HG02763 (cell line): ENCODE measurements around the gene PKD1L1.

Experiments used
- ATAC-seq: cut with Tn5 transposase; IDR thresholded peaks from one replicate; pipeline ENCODE4 v1.9.1; 2021; ENCODE audit warnings: mild to moderate bottlenecking, moderate library complexity; ENCODE audit not compliant: unreplicated experiment

The PKD1L1 gene

DNA sequence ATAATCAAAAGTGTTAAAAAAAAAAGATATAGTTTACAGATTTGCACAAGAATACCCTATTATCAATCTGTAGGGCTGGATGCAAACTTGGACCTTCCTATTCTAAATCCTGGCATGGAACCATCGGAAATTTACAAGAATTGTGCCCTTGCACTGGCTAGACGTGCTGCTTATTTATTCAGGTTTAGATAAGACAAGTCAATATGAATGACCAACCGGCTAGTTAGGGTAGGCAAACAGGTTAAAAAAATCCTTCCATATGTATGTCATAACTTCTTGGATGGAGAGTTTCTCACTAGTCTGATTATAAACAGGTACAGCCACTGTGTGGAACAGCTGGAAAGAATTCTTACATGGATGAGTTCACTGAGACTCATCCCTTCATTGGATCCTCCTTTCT, 41.4 kb downstream of the PKD1L1 start:
- ATAC-seq: no peak

DNA sequence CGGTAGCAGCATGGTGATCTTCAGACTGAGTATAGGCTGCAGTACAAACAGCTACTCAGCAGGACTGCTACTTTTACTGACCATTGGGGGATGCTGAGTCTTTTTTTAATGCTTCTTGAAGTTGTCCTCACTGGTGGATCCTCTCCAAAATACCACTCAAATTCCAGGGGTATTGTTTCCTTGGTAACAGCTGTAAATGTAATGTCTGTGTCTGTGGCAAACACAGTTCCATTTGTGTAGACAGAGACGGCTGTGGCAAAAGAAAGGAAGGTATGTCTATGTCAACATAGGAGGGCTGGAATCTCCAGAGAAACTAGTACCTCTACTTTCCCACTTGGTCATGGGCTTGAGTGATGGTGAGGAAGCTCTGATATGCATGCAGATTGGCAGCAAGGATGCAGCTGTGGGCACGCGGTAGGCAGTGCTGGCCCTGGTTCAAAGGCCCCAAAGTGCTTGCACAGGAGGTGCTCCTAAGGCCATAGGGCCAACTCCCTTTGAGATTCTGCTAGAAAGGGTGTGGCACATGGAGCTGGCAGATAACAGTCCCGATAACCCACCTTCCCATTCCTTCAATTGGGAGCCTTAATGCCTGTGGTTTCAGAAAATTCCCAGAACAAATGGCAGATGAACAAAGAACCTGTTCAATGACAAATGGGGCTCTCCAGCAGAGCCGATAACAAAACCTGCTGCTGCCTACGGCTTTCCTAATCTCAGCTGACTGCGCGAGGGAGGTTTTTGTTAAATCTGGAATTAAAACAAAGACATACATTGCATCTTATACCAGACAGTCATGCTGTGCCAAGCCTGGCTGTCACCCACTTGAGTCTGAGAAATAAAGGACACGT, 43.0 kb downstream of the PKD1L1 start:
- ATAC-seq: no peak

DNA sequence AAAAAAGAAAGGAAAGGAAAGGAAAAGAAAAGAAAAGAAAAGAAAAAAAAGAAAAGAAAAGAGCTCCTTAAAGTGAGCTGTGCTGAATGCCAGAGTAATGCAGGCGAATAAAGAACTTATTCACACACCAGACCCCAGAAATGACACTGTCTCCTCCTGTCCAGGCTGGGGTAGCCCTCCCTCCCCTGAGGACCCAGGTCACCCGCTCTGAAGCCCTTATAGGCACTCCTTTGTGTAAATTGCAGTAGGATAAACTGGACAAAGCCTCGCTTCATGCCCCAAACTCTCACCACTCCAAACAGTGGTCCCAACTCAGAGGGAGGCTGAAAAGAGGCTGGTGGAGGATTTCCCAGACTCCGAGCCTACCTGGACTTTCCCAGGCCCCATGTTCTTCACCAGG, 46.3 kb downstream of the PKD1L1 start:
- no peak for ATAC-seq

DNA sequence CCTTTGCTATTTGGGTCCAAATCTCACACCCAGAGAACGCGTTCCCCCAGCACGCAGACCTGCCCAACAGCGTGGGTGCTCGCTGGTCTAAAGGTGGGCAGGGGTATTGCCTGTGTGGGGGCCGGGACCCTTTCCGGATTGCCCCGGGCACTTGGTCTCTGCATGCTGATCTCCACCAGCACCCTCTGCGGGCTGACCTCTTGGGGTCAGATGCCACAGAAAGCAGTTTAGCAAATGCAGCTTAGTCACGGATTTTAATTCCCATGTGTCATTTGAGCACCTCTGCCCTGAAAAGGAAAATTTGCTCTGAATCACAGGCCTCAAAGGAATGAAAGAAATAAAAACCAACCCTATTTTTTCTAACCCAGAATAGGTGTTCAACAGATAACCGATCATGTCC, 46.7 kb downstream of the PKD1L1 start:
- no peak for ATAC-seq

DNA sequence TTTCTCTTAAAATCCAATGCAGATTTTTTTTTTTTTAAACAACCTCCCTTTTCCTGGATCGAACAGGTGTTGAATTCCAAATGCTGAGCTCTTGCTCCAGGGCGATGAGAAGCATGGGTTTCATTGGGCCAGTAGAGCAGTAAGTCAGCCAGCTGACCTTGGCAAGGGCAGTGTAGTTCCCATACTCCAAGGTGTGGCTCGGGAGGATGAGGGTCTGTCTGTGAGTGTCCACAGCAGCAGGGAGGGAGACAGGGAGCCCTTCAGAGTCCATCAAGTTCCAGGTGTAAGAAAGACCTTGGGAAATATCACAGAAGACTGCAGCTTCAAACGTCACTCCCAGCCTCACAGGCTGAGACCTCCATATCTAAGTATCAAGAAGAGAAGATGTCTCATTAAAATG, 50.4 kb downstream of the PKD1L1 start:
- no peak for ATAC-seq

DNA sequence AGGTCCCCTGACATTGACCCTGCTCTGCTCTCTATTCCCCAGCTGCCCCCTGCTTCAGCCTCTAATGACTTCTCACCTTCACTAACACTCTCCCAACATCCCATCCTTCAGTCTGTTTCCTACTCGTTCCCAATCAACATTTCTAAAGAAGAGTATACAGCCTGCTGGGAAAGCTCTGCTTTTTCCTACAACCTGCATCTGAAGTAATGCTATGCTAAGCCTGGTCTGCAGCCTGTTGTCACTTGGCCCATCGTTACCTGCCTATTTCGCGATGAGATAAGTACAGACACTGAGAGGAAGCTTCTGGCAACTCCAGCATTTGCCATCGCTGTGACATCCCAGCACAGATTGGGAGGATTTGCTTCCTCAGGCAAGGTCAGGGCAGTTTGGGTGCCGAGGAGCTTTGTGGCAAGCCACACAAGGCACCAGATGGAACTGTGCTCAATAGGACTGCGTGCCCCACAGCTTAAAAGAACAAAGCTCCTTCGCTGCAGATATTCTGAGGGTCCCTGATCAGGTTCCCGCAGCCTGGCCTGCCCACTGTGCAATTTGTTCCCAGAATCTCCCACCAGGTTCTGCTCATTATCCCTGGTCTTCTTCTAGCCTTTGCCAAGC, 51.4 kb downstream of the PKD1L1 start:
- ATAC-seq: no peak

DNA sequence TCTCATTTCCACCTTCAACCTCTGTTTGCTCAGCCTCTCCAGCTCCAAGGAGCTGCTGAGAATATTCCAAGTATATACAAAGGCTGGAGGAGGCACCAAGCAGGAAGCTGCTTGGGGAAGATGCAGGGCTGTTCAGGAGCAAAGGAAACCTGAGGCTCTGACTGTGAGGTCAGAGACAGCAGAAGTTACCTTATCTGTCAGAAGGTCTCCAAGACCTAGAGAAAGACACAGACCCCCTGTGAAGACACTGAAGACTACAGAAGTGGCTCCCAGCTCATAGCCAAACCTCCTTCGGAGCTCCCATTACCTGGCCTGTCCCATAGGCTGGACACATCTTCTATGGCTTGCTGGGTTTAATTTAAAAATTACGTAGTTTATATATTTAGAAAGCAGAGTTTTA, 53.2 kb downstream of the PKD1L1 start:
- no peak for ATAC-seq

DNA sequence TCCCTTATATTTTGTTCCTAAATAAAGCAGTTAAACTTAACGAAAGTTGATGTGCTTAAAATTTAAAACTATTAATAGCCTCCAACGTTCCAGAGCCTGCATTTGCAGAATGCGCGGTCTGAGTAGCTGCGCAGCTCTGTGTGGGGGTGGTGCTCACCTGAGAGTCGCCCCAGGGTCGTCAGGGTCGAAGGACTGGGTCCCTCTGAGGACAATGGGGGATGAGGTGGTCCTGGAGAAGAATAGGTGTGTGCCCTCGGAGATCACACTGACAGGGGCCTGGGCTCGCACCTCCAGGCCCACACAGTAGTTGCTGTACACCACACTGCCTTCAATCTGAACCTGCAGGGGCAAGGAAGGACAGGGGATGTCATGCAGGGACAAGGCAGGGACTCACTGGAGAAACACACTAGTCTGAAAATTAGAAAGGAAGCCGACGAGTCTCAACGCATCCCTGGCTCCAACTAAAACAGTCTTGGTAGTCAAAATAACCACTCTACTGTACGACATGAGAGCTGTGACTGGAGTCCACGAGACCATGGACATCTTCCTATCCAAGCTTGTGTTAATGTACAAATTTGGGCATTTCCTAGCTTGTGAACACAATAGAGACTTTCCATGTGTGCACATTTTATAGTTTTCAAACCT, 54.4 kb downstream of the PKD1L1 start:
- no peak for ATAC-seq

DNA sequence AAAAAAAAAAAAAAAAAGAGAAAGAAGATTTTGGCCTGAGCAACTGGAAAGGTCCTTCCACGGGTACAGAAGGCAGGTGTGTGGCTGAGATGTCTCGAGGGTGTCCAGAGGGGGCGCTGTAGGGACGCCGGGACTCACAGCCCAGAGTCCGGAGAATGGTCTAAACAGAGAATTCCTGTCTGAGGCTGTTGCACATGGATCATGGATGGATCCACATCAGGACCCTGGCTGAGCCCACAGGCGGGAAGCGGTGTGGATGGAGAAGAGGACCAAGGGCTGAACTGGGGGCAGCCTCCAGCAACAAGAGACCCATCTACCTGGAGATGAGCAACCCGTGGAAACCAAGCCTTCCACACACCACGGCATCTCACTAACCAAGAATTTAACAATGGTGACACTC, 55.0 kb downstream of the PKD1L1 start:
- no peak for ATAC-seq

DNA sequence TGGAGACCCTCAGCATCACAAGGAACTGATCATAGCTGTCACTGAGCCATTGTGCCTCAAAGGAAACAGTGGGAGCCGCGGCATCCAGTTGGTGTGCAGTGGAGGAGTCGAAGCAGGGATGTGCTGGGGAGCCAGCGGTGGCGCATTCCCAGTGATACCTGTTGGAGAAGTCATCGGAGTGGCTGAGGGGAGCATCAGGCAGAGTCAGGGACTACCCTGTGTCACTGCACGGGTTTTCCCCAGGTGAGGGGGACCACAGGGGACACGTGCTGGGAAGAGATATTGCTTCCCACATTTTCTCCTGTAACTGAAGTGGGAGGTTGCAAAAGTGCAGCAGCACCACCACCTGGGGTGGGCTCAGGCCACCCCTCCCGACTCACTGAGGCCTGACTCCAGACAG, 57.7 kb downstream of the PKD1L1 start:
- no peak for ATAC-seq

DNA sequence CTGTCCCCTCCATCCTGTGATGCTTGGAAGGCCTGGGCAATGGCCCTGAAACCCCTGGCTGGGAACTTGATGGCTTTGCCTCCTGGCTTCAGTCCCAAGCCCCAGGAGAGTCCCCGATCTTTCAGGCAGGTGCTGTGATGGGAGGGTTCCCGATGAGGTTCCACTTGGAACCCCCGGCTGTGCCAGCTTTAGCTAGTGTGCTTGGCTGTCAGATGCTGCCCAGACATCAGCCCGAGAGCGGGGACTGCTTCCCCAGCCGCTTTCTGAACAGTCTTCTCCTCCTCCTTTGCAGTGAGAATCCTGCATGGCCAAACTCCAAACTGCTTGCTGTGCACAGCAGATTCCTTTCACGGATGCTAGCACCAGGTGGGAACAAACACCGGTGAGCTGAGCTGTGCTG, 58.1 kb downstream of the PKD1L1 start:
- no peak for ATAC-seq

DNA sequence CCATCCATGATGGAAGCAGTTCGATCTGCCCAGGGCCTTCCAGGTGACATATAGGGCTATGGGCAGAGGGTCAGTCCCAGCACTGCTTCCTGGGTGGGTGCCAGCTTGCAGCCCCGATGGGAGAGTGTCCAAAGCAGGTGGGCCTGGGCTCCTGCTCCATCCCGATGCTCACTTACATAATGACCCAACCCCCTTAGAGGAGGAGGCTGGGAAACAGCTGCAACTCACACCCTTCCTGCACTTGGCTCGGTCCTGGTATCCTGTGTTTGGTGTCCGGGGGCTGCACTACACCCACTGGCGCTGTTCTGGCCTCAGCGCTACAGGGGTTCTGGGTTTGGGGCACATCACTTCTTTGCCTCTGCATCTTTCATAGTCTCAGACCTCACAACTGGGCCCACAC, 58.5 kb downstream of the PKD1L1 start:
- no peak for ATAC-seq

DNA sequence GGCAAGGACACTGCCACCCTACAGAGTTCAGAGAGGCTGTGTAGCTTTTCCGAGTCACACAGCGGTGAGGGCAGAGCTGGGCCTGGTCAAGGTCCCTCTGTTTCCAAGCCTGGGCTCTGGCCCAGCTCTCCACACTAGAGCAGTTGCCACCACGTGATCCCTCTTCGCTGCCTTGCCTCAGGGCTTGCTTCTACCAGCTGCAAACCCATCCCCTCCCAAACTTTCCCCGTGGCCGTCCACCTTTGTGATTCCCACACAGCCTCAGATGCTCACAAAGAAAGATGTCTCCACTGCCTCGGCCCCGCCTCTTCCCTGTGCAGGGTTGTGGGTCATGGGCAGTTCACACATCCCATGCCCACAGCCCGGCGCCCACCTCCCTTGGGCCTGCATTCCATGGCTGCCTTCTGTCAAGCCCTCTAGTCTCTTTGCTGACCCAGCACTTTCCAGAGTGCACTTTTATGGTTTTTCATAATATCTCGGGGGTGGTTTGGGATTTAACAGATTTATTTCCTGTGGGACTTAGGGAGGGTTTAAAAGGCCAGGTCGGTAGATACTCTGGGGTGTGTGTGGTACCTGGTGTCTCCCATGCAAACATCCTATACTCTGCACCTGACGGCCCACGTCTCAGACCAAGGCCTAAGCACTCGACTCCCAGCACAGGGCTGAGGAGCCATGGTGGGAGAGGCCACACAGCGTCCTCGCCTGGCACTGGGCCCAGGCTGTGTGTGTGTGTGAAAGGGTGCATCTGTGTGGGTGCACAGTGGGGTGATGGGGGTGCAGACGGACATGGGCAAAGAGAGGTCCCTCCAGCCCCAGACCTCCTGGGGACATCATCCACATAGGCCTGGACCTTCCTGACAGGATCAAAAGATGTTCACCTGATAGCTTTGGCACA, 59.6 kb downstream of the PKD1L1 start:
- no peak for ATAC-seq

DNA sequence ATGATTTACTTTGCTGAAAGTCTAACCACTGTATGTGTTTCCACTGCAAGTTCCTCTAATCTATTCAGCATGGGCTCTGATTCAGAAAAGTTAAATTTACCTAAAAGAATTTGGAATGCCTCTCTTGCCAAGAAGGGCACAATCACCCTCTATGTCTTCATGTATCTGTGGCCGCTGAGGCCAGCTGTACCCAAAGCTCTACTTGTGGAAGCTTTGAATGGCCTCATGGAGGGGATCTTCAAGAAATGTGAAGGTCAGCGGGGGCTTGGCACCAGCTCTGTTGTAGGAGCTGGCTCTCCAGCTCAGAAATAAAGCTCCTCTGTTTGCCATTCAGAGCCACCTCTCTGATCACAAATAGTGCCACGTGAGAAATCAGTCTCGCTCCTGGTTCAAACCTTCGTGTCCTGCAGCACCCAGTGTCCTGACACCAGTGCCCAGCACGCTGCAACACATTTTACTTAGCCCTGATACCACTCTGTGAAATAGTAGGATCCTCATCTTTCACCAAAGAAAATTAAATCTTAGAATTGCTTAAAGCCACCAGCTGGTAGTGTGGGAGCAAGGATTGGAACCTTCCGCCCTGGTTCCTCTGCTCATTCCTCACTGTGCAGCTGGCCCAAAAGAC, 61.1 kb downstream of the PKD1L1 start:
- no peak for ATAC-seq

DNA sequence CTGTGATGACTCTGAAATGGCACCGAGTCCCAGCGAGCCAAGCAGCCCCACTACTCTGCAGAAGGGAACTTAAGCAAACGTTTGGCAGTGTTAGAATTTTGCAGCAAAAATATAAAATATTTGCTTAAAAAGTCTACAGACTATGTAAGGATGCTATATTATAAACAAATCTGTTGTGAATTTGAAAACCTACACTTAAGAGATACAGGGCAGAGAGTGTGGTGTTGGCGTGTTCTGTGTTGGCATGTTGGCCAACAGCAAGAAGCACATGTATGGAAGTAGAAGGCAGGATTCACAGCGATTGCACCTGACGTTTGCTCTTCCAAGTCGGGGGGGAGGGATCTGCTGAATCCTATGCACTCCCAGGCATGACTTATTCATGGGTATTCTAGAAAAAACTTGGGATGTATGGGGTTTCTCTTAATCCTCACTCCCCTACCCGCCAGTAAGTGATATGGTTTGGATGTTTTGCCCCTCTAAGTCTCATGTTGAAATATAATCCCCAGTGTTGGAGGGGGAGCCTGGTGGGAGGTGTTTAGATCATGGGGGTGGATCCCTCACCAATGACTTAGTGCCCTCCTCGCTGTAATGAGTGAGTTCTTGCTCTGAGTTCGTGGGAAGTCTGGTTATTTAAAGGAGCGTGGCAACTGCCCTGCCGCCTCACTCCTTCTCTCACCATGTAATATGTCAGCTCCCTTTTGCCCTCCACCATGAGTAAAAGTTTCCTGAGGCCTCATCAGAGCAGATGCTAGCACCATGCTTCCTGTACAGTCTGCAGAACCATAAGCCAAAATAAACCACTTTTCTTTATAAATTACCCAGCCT, 62.1 kb downstream of the PKD1L1 start:
- no peak for ATAC-seq

DNA sequence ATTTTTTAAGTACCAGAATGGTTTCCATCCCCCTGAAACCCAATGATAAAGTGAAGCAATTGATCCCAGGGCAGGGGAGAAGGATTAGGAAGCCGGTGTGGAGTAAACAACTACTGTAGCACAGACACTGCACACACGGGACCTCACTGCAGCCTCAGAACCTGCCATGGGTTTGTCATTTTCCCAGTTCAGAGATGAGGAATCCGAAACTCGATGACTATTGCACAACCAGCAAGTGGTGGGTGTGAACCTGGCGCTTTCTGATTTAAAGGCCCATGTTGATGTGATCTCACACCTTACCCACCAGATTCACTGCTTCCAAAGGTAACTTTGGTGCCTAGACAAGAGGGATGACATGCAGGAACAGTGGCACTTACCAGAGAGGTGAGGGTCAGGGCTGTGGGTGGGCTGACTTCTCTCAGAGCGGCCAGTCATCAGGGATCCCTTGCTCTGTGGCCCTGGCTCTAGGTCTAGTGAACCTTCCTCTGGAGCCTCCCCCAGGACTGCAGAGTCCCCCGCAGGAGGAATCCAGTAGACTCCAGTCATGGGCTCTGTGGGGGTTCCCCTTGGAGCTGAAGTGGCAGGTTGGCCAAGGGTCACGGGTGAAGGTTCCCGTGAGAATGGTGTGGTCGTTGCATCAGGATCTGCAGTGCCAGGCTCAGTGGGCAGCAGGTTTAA, 62.8 kb downstream of the PKD1L1 start:
- ATAC-seq: no peak

DNA sequence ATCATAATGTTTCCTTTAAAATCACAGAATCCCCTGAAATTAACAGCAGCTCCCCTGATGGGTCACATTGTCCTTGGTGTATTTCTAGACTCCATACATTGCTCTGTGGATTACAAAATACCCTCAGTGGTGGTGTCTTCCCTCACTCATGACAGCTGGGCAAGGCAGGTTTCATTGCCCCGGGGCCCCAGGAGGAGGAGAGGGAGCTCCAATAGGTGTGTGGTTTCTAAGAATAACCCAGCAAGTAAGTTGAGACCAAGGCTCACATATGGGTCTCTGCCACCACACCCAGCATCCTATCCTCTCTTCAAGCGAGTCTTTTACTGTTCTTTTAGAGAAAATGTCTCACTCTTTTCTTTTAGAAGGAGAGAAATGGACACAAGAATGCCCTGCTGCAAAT, 63.6 kb downstream of the PKD1L1 start:
- no peak for ATAC-seq

DNA sequence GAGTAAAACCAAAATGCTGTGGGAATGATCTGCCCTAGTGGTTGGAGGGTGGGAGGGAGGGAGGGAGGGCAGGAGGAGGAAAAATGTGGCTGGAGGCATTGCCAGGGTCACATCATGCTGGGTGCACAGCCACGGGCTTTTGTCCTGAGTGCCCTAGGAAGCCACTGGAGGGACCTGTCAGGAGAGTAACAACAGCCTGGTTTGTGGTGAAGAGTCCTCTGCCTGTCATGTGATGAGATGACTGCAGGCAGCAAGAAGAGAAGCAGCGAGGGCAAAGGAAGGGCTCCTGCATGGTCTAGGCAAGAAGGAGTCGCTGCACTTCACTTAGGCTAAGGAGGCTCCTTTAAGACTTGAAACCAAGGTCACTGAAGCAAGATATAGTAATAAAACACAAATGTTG, 65.6 kb downstream of the PKD1L1 start:
- no peak for ATAC-seq

DNA sequence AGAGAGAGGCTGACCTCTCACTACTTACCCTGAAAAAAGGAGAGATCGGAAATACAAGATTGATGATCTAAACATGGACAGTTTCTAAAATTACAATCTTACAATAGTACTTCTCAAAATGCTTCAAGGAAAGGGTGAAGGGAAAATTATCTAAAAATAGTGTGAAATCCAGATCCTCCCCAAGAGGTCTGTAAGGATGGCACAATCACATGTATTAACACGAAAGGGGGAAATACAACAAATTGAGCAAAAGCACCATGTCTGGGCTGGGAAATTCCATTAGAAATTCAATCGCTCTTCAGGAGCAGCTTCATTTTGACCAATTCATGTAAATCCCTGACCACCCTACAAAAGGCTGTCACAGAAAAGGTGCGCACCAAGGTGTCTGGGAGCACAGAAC, 67.0 kb downstream of the PKD1L1 start:
- ATAC-seq: no peak
